Cerebellar cortex (tissue), 1 donor: Measurements from ENCODE around the gene ITIH5.

Source experiments
- DNase-seq: peaks from one replicate; pipeline ENCODE4 v3.0.0-alpha.2; 2015; ENCODE audit warnings: low spot score

Gene ITIH5

DNA sequence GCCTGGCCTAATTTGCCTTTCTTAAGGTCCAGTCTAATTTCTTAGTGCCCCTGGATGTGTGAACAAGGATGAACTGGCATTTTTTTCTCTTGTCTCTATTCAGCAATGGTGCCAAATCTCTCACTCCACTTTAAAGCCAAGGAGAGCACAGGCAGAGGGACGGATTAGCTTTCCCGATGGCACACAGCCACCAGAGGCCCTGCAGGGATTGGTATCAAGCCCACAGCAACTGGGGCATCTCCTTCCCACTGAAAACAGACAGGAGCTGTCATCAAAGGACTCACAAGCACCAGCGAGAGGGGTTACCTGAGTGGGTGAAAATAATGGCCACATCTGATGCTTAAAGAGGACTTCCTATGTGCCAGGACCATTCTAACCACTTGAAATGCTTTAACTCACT lies 83.1 kb downstream of the ITIH5 start:
- peak; percentile 91 for DNase-seq

GRCh38 chr10:7580520-7580919 lies 86.2 kb downstream of the ITIH5 start:
- no peak for DNase-seq

GRCh38 chr10:7579681-7580080 lies 87.1 kb downstream of the ITIH5 start:
- DNase-seq: no peak

DNA sequence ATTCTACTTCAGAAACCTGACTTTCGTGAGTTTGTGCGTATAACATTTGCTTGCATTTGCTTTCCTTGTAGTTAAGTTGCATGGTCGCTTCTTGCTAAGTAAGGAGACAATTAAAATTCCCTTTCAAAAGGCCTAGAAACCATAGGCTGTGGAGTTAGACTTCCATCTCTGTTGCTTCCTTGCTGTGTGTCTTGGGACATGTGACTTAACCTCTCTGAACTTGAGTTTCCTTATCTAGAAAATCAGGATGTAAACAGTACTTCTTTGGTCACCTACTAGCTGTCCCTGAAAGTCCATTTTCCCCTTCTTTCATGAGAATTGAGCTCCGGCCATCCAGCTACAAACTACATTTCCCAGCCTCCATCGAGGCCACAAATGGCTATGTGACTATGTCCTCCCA lies 89.2 kb downstream of the ITIH5 start:
- DNase-seq: no peak

DNA sequence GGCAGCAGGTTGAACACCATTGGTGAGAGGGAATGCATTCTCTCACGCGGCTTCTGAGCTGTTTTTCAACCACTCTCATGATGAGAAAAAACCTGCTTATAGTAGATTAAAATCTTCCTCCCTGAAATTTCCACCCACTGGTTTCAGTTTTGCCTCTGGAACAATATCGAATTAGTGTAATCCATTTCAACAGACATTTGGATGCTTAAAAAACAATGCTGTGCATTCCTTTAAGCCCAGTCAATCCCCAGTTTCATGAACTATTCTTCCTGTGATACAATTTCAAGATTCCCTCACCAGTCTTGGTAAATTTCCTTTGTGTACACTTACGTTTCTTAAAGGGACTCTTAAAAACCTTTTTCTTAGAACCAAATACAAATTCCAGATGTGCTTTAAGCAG lies 89.6 kb downstream of the ITIH5 start:
- no peak for DNase-seq

GRCh38 chr10:7576340-7576739 lies 90.4 kb downstream of the ITIH5 start:
- DNase-seq: no peak

GRCh38 chr10:7572391-7572790 lies 94.4 kb downstream of the ITIH5 start:
- DNase-seq: no peak

DNA sequence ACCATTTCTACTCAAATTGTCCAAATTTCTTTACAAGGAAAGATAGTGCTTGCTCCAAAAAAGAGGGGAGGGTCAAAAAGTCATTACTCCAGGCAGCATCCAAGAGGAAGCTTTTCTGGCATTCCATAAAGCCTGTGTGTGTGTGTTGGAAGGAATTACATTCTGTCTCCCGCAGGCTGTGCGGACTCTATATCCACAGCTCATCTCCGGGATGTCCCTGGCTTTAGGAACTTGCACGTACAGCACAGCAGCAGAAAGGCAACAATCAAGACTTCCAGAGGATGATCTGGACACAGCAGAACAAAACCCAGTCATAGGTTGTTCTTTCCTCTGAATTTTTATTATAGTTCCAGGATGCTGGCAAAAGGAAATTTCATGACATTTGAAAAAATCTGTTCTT lies 94.8 kb downstream of the ITIH5 start:
- DNase-seq: no peak

DNA sequence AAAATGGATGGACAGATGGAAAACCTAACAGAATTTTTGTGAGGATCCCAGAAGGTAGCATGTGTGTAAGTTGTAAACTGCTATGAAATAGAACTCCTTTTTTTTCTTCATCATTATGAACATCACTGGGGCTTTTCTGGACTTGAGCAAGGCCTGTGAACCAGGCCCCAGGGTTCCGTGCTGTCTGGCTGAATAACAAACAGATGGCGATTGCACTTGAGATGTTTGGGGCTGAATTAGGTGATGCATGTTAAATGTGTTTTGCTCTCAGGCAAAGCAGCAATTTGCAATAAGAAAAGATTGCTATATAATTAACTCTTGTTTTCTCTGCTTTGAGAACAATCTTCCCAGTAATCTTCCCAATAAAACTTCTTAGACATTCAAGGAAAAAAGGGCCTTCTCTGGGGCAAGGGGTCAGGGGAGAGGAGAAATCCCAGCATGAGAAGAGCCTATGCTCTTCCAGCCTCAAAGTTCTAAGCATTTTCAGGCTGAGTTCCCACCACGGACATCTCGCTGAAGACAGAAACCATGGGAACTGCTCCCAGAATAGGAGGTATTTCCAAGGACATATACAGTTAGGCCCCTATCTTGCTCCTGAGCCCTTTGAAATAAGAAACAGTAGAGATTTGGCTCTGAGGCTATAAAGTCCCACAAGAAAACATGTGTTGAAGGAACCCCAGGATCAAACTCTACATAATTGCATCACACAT lies 98.7 kb downstream of the ITIH5 start:
- DNase-seq: peak; percentile 81

- no peak for DNase-seq
Measured at GRCh38 chr10:7566891-7567290, 99.9 kb downstream of the ITIH5 start.

DNA sequence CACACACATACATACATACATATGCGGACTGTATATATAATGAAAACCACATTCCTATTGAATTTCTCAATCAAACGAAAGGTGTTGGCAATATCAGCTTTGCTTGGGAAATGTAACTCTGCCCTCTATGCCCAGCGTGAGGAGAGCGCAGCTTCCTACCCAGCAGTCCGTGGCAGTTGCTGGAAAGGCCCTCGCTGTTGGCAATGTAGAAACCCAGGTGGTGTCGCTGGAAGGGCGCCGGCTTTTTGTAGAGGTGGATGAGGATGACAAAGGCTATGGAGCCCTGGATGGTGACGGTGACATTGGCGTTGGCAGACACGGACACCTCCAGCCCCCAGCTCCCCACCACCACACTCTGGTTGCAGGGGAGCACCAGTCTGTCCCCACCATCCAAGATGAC lies 100.9 kb downstream of the ITIH5 start:
- DNase-seq: peak; percentile 62

GRCh38 chr10:7563770-7564169 lies 103.0 kb downstream of the ITIH5 start:
- peak; percentile 67 for DNase-seq

GRCh38 chr10:7563368-7563767 lies 103.4 kb downstream of the ITIH5 start:
- DNase-seq: no peak

DNA sequence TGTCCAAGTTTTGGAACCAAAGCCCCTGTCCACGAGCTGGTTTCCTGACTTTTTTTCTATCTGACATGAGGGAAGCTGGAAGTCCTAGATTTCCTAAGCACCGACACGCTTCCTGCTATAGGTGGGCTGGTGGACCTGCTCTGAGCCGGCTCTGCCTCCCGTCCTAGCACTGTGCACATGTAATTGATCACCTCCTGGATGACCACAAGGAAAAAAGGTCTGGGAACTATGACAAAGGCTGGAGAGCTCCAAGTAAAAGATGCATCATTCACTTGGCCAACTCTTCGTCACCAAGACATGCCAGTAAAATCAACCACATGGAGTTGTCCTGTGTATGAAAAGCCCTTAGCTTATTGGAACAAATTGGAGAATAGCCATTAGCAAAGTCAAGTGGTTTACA lies 104.8 kb downstream of the ITIH5 start:
- no peak for DNase-seq

GRCh38 chr10:7561216-7561893 lies 105.4 kb downstream of the ITIH5 start:
- no peak for DNase-seq

DNA sequence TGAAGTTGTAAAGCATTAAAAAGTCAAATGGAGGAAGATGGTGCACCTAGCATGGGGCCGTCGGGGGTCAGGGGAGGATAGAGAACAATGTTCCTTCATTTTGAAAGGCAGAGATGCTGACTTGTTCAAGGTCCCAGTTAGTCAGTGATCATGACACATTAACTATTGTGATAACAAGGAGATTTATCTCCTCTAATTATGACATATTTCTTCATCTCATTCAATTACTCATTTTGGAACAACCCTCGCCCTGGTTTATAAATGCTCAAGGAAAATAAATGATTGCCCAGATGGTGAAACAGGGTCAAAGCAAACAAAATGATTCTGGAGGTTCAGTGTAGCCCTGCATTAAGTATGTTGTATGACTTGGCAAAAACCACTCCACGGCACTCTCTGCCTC lies 106.2 kb downstream of the ITIH5 start:
- no peak for DNase-seq

DNA sequence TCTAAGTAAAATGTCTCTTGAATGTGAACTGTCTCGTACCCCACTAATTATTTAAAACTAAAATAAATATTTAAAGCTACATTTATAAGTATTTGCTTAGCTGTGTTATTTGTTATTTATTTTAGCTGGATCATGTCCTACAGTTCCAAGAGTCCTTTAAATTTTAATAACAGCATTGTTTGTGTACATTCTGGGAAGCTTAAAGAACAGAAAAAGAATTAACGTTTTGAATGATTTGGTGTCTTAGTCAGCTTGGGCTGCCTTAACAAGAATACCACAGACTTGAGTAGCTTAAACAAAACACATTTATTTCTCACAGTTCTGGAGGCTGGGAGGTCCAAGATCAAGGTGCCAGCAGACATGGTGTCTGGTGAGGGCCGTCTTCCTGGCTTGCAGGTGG lies 107.4 kb downstream of the ITIH5 start:
- no peak for DNase-seq

GRCh38 chr10:7558036-7558435 lies 108.7 kb downstream of the ITIH5 start:
- DNase-seq: no peak

GRCh38 chr10:7553531-7553930 lies 113.2 kb downstream of the ITIH5 start:
- no peak for DNase-seq

DNA sequence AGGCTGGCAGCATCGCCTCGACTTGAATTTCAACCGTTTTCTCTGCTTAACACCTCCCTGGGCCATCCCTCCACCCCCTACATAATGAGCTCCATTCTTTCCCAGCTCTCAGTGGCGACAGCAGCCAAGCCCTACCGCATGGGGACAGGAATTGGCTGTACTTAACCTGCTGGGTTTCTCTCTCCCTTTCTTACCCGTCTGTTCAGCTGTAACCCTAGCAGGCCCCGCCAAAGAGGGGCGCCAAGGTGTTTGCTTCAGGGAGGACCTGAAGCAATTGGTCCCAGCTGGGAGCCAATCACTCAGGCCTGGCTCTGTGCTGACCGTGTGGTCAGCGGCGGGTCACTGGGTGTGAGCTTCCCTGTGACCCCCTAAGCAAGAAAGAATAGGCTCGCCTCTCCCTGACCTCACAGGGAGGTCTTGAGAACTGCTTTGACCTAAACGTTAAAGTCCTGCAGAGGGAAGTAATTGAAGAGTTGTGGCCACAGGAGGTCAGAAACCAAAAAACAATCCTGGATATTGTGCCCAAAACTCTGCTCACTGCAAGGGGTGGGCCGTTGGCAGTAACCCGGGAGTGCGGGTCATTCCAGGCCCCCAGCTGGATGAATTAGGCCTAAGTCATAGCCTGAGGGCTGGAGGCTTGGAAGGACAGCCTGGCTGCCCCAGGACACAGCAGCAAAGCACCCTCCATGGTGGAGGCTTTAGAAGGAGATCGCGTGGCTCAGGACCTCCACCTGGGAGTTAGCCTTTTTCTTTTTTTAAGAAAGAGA lies 114.6 kb downstream of the ITIH5 start:
- no peak for DNase-seq

DNA sequence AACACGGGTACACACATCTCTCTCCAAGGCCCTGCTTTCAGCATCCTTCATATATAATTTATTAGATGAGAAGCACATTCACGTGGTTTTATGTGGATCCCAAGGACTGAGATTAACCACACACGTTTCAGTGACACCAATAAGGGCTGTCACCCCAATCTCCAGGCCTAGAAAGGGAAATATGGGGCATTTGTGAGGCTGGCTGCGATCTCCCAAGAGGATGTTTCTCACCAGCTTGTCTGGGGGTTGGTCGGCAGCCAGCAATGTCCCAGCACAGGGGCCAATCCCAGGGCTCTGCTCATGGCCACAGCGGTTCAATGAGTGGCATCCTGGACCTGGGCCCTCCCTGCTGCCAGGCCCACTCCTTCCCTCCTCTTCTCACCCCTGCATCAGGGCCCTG lies 115.5 kb downstream of the ITIH5 start:
- no peak for DNase-seq

DNA sequence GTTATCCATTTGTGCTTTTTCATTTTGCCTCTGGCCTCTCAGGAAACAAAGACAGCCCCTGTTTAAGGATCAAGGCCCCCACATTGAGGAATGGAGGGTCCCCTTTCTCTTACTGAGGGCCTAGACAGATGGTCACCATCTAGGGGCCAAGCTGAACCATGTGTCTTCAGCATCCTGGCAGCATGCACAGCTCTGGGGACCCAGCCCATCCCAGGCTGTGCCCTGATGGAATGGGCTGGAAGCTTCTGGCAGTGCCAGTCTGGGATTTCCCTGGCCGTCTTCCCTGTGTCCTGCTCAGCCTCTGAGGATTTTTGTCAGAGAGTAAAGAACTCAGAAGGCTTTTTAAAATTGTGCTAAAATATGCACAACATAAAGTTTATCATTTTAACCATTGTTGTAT lies 116.8 kb downstream of the ITIH5 start:
- DNase-seq: no peak

GRCh38 chr10:7547829-7548228 lies 118.9 kb downstream of the ITIH5 start:
- DNase-seq: no peak
